GM18873 (cell line): Measurements from ENCODE around the gene CLN6.
"Not testable (repeated sequence)": the region's sequence is repeated elsewhere in the genome, so short reads cannot be mapped to it uniquely, and the experiment has no call there.

ENCODE experiments used
- ATAC-seq: cut with Tn5 transposase; IDR thresholded peaks from one replicate; pipeline ENCODE4 v1.9.1; 2021; ENCODE audit warnings: mild to moderate bottlenecking, moderate library complexity, moderate number of reproducible peaks; ENCODE audit not compliant: unreplicated experiment, low FRiP score

CLN6 gene

GRCh38 chr15:68195336-68196112, 34.0 kb downstream of the CLN6 start:
- ATAC-seq: no peak

- no peak for ATAC-seq
These were observed 36.6 kb downstream of the CLN6 start for GRCh38 chr15:68192804-68193486.

- ATAC-seq: no peak
These were observed 37.4 kb downstream of the CLN6 start for GRCh38 chr15:68192117-68192516.

GRCh38 chr15:68191555-68191954, 38.0 kb downstream of the CLN6 start:
- ATAC-seq: no peak

GRCh38 chr15:68190048-68190447, 39.5 kb downstream of the CLN6 start:
- no peak for ATAC-seq

GRCh38 chr15:68188647-68189046, 40.9 kb downstream of the CLN6 start:
- ATAC-seq: no peak

GRCh38 chr15:68187559-68187958, 42.0 kb downstream of the CLN6 start:
- ATAC-seq: no peak

GRCh38 chr15:68186671-68187397, 42.7 kb downstream of the CLN6 start:
- ATAC-seq: no peak

- no peak for ATAC-seq
These were observed 44.7 kb downstream of the CLN6 start for GRCh38 chr15:68184616-68185480.

- no peak for ATAC-seq
These were observed 45.8 kb downstream of the CLN6 start for GRCh38 chr15:68183616-68184315.

GRCh38 chr15:68177742-68178141, 51.8 kb downstream of the CLN6 start:
- no peak for ATAC-seq

- no peak for ATAC-seq
These were observed 52.9 kb downstream of the CLN6 start for GRCh38 chr15:68176601-68177000.

- no peak for ATAC-seq
These were observed 54.0 kb downstream of the CLN6 start for GRCh38 chr15:68175526-68175925.

- ATAC-seq: no peak
These were observed 56.4 kb downstream of the CLN6 start for GRCh38 chr15:68173119-68173518.

GRCh38 chr15:68172037-68172436, 57.5 kb downstream of the CLN6 start:
- not testable (repeated sequence) for ATAC-seq

GRCh38 chr15:68166847-68167246, 62.7 kb downstream of the CLN6 start:
- no peak for ATAC-seq

- ATAC-seq: no peak
These were observed 66.3 kb downstream of the CLN6 start for GRCh38 chr15:68163191-68163590.

GRCh38 chr15:68158046-68158628, 71.4 kb downstream of the CLN6 start:
- no peak for ATAC-seq

- ATAC-seq: no peak
These were observed 72.5 kb downstream of the CLN6 start for GRCh38 chr15:68157074-68157473.
